D721Med (cell line): ENCODE measurements around the gene NDE1.

Experiments used
- DNase-seq: peaks from one replicate; pipeline ENCODE4 v3.0.0; 2011; ENCODE audit warnings: low spot score; ENCODE audit not compliant: insufficient read length
- FAIRE-seq: peaks from 2 replicates; lab custom pipeline; 2011; peaks lifted over from hg19 to GRCh38; lab: Jason Lieb, UNC
- TF ChIP-seq, protein P1 (sequence below): IDR thresholded peaks from 2 replicates; pipeline ENCODE4 v1.5.1; 2012; ENCODE audit warnings: mild to moderate bottlenecking, control low read depth; ENCODE audit not compliant: insufficient read depth; ENCODE audit errors: missing control alignments

The NDE1 gene

DNA sequence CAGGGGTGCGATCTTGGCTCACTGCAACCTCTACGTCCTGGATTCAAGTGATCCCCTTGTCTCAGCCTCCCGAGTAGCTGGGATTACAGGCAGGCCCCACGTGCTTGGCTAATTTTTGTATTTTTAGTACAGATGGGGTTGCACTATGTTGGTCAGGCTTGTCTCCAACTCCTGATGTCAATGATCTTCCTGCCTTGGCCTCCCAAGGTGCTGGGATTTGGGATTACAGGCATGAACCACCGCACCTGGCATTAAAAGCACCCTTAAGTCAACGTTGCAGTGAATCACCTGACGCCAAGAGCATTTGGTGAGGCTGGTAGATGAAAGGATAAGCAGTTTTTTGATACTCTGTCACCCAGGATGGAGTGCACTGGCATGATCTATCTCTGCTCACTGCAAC is 59.0 kb downstream of the NDE1 start:
- no peak for DNase-seq
- FAIRE-seq = no peak
- TF ChIP-seq, protein P1, sequence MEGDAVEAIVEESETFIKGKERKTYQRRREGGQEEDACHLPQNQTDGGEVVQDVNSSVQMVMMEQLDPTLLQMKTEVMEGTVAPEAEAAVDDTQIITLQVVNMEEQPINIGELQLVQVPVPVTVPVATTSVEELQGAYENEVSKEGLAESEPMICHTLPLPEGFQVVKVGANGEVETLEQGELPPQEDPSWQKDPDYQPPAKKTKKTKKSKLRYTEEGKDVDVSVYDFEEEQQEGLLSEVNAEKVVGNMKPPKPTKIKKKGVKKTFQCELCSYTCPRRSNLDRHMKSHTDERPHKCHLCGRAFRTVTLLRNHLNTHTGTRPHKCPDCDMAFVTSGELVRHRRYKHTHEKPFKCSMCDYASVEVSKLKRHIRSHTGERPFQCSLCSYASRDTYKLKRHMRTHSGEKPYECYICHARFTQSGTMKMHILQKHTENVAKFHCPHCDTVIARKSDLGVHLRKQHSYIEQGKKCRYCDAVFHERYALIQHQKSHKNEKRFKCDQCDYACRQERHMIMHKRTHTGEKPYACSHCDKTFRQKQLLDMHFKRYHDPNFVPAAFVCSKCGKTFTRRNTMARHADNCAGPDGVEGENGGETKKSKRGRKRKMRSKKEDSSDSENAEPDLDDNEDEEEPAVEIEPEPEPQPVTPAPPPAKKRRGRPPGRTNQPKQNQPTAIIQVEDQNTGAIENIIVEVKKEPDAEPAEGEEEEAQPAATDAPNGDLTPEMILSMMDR = no peak

DNA sequence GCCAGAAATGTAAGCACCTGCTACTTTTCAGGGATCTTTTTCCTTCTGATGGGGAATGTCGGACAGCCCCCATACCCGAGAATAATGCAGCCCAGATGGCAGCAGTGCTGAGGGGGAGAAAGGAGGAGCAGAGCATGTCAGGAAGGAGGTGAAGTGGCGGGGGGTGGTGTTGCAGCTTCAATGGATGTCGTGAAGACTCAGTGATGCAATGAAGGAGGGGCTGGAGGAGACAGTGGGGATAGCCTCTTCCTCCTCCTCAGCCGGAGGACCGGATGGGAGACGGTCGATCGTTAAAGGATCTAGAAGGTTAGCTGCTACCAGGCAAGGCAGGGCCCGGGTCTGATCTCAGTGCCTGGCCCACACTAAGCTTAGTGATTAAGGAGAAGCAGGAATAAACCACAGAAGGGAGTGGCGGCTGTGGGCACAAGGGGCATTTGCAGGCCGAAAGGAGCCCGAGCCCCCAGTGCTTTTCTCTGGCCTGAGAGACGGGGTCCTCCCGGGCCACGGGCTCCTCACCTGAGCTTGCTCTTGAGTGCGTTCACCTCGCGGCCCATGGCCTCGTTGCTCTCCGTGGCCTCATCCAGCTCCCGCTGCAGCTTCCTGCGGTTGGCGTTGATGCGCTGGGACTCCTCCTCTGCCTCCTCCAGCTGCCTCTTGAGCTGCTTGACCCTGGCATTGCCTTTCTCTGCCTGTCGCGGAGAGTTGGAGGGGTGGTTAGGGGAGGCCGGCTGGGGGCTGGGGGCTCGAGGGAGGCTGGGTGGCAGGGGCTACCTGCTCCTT is 64.5 kb downstream of the NDE1 start:
- TF ChIP-seq, protein P1 = no peak
- no peak for FAIRE-seq

DNA sequence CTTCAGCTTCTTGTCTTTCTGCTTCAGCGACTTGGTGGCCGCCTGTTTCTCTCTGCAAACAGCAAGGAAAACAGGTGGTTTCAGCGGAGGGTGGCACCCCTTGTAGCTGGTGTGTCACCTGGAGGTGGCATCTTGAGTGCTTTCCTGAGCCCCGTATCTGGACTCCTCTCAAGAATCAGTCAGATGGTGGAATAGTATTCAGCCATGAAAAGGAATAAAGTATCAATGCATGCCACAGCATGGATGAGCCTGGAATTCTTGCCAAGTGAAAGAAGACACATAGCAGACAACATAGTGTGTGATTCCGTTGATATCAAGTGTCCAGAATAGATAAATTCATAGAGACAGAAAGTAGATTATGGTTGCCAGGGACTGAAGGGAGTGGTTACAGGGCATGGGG is 65.2 kb downstream of the NDE1 start:
- FAIRE-seq = no peak
- TF ChIP-seq, protein P1 = no peak
- no peak for DNase-seq

More for the DNA sequence above, 64.5 kb downstream of the NDE1 start:
- no peak for DNase-seq

DNA sequence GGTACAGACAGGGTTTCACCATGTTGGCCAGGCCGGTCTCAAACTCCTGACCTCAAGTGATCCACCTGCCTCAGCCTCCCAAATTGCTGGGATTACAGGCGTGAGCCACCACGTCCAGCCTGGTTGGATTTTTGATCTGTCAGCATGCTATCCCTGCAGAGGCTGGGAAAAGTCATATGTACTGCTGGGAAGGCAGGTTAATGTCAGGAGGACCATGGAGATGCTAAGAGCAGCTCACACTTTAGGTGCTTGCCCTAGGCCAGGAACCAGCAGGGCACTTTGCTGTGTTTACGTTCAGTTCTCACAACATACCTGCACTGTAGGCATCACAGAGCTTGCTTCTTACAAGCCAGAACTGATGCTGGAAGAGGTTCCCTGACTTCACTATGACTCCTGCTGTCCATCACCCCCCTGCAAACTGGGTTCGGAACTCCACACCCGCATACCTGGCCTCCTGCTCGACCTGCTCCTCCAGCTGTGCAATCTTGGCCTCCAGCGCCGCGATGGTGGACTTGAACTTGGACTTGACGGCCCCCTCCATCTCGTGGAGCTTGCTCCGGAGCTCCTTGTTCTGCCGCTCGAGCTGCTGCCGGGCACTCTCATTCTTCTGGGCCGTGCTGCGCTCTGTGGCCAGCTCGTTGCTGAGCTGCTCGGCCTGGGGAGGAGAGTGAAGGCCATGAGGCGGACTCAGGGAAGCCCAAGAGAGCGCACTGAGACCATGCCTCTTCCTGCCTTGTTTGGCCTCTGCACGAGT is 66.8 kb downstream of the NDE1 start:
- DNase-seq (no peak), FAIRE-seq (no peak)
- TF ChIP-seq, protein P1 = no peak

DNA sequence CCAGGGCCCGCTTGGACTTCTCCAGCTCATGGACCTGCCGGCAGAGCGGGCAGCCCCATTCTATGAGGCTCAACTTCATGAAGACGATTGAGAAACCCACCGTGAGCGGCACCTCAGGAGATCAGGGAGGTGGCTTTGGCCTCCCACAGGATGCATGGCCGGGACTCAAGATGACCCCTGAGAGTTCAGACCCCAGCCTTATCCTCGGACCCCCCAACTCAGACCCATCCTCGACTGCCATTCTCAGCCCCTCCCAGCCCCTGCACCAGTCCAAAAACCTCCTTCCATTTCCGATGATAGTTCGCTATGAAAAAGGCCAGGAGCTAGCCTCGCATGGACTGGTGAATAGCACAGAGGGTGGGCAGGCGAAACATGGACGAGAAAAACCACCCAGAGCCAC is 71.0 kb downstream of the NDE1 start:
- FAIRE-seq (no peak), DNase-seq (no peak)
- TF ChIP-seq, protein P1 = no peak

DNA sequence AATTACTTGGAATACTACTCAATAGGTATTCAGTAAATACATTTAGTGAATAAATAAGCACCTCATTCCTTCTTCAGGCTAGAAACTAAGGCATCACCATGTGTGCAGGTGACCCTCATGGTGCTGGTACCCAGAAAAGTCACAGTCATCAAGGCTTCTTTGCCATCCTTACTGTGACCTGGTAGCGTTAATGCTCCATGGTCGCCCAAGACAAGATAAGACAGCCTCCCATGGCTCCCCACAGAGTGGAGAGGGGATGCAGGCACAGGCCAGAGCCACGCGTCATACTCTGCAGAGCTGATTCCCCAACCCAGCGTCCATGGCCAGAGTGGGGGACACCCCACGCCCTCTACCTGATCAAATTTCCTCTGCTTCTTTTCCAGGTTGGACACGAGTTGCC is 73.8 kb downstream of the NDE1 start:
- TF ChIP-seq, protein P1 = no peak
- DNase-seq (no peak), FAIRE-seq (no peak)
